Measurements from ENCODE around the gene SENP1.

SENP1 gene

DNA sequence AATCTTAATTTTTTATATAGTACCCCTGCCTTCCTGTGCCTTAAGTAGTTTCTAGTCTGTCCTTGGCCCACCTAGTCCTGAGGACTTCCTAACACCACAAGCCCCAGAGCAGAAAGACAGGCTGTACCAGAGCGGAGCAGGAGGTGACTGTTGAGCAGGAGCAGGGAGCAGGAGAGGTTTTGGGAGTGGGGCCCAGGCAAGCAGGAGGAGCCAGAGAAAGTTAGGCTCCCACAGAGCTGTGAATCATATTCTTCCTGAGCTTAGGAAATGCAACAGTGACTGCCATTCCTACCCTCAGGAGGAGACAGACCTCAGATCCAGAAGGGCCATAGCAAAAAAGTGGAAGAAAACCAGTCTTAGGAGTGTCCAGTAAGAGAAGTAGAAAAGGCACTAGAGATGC lies 73.3 kb downstream of the SENP1 start:
- DNase-seq (ENCODE audit: low read depth), result no peak
- no peak overlapping the region for H3K4me3 ChIP-seq (ENCODE audit: low read depth, low read length)
- TF ChIP-seq, protein P1, sequence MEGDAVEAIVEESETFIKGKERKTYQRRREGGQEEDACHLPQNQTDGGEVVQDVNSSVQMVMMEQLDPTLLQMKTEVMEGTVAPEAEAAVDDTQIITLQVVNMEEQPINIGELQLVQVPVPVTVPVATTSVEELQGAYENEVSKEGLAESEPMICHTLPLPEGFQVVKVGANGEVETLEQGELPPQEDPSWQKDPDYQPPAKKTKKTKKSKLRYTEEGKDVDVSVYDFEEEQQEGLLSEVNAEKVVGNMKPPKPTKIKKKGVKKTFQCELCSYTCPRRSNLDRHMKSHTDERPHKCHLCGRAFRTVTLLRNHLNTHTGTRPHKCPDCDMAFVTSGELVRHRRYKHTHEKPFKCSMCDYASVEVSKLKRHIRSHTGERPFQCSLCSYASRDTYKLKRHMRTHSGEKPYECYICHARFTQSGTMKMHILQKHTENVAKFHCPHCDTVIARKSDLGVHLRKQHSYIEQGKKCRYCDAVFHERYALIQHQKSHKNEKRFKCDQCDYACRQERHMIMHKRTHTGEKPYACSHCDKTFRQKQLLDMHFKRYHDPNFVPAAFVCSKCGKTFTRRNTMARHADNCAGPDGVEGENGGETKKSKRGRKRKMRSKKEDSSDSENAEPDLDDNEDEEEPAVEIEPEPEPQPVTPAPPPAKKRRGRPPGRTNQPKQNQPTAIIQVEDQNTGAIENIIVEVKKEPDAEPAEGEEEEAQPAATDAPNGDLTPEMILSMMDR (IDR thresholded peaks at IDR 0.05; ENCODE audit: low read depth, low read length, missing control alignments), result no peak

DNA sequence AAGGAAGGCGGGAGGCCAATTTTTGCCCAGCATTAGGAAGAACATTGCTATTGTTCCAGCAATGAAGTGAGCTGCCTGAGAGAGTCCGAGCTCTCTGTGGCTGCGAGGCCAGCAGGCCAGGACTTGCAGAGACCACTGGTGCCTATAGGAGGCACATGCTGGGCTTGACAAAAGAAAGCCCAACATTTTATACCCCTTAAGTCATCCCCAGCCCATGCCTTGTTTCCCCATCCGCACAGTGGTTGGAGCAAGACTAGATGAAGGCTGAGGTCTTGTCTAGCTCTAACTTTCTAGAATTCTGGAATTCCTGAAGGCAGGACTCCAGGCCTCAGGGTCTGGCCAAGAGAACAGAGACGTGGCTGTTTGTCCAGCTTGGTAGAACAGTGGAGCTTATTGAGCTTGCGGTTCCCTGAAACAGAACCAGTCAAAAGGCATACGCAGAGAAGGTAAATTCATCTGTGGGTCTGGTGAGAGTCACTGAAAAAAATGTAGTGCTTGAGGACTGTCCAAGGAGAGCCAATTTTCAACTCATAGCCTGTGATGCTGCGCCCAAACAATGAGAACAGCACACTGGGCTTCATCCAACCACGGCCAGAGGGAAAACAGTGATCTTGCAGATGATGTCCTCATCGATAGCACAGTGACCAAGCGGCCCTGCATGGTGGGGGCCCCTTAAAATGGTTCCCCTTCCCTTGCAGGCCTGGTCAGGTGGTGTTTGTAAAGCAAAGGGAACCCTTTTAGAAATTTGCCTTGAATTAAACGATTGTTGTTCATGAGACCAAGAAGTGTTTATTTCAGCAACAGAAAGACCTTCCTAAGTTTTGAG lies 74.5 kb downstream of the SENP1 start:
- no peak for DNase-seq (ENCODE audit: low read depth)
- TF ChIP-seq, protein P1 (IDR thresholded peaks at IDR 0.05; ENCODE audit: low read depth, low read length, missing control alignments), result no peak

DNA sequence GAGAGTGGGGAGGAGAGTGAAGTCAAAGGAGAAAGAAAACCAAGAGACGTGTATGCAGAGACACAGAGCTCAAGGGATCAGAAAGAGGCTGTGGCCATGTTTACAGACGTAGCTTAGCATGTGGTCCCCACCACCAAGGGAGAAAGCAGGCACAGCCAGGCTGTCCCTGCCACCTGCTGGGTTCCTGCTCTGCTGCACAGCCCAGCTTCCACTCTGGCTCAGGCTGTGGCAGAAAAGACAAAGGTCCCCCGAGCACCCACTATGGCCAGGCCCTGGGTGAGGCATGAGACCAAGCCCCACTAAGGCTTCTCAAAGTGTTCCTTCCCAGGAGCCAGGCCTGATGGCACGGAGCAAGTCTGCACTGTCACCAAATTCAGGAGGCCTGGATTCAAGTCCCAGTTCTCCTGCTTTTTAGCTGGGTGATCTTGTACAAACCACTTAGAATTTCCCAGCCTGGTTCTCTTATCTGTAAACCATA lies 75.7 kb downstream of the SENP1 start:
- no peak for DNase-seq (ENCODE audit: low read depth)
- TF ChIP-seq, protein P1 (IDR thresholded peaks at IDR 0.05; ENCODE audit: low read depth, low read length, missing control alignments), result no peak
- H3K4me3 ChIP-seq (ENCODE audit: low read depth, low read length), result no peak overlapping the region

More for the DNA sequence above, 74.5 kb downstream of the SENP1 start:
- no peak overlapping the region for H3K4me3 ChIP-seq (ENCODE audit: low read depth, low read length)

DNA sequence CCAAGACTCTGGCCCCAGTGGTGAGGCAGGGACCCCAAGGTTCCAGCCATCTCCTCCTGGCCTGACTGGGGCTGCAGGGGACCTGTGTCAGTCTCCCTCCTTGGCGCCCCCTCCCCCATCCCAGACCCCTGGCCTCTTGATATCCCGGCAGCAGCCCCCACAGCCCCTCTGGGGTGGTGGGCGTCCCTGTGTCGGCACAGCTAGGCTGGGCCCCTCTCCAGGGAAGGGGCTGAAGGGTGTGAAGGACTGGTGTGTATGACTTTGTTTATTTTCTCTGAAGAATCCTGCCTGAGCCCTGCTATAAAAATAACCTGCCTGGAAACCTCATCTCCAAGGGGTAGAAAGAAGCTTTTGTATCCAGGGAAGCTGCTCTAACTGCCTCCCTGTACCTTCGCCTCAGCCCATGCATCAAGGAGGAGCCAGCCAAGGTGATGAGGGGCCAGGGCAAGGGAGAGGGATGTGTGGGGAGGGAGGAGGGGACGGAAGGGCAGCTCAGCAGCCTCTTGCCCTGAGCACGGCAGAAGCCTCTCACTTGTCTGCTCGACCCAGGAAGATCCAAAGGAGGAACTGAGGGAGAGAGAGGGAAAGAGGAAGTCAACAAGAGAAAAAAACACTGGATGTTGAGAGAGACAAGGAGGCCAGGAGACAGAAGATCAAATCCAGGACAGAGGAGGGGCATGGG lies 76.2 kb downstream of the SENP1 start:
- no peak for DNase-seq (ENCODE audit: low read depth)
- TF ChIP-seq, protein P1 (IDR thresholded peaks at IDR 0.05; ENCODE audit: low read depth, low read length, missing control alignments), result no peak
- H3K4me3 ChIP-seq (ENCODE audit: low read depth, low read length), result no peak overlapping the region

DNA sequence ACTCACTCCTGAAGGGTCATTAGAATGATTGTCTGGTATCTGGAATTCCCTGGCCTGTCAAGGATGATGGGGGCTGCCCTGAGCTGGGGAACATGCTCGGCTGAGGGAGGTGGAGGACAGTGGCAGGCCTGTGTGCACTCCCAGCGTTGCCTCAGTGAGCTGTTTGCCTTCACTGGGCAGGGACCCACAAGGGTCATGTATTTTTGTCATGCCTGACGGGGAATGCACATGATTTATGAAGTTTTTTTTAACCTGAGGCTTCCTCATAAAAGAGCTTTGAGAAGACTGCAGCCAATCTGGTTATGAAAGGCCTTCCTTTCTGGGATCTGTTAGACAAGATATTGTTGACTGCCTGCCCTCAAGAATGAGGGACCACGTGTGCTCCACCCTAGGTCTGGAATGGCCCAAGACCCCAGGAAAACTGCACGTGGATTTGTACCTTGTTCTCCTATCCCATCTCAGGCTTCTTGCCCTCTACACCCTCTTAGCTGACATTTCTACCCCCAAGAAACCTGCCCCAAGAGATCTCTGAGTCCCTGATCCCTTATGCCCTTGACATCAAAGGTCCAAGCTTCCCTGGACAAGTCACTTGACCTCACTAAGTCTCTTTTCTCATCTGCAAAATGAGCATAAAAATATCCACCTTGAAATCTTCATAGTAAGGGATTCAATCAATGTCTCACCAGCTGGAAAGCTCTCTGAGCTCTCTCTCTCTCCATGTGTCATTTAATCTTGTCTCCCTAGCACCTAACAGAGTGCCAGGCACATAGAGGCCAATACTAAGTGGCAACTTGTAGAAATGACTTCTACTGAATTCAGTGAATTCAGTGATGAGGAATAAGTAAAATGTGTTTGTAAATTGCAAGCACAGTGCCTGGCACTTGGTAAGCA lies 77.1 kb downstream of the SENP1 start:
- no peak for DNase-seq (ENCODE audit: low read depth)
- H3K4me3 ChIP-seq (ENCODE audit: low read depth, low read length), result no peak overlapping the region
- TF ChIP-seq, protein P1 (IDR thresholded peaks at IDR 0.05; ENCODE audit: low read depth, low read length, missing control alignments), result no peak

DNA sequence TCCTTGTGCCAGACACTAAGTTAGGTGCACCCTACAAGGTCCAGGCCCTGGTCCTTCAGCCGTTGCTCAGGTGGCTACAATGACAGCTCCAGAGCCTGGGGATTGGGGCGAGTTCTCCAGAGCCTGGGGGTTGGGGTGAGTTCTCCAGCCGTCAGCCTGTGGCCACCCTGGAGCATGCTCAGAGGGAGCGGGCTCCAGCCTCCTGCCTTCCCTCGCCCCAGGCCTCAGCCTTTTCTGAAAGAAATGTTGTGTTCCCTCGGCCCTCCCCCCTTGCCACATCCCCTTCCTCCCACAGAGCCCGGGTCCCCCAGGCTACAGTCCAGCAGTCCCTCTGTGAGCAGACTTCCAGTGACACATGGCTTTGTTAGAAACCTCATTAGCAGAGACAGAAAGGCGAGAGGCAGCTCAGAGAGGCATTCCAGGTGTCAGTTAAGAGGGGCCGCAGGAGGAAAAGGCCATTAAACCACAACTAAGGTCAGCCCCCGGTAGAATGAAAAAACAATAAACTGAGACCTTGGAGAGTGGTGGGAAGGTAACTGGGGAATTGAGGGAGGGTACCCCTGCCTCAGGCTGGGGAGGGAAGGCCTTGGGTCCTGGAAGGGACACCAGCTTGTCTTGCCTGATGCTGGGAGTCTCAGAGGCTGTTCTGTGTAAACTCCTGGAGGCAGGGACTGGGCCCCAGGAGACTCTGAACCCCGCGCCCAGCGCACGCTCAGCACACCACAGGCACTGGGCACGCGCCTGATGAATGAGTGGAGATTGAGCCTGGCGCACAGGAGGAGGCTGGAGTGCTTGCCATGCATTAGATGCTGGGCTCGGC lies 78.5 kb downstream of the SENP1 start:
- DNase-seq (ENCODE audit: low read depth), result no peak
- H3K4me3 ChIP-seq (ENCODE audit: low read depth, low read length), result no peak overlapping the region
- TF ChIP-seq, protein P1 (IDR thresholded peaks at IDR 0.05; ENCODE audit: low read depth, low read length, missing control alignments), result no peak

Data from GM12864 (cell line).